Transverse colon (tissue), 4 donors: ENCODE measurements around the gene CYP4F22. TPM values are rescaled to one million over a fixed set of nuclear protein-coding genes. Genes with fewer than 3 reads are reported as not detected.

Source experiments
- DNase-seq: peaks from one replicate; pipeline ENCODE4 v3.0.0-alpha.2; 2019
- H3K27ac ChIP-seq, 4 donors: fragments of 200-600 bp; sonication (generic); 2 replicates each; pipeline ENCODE4 v1.5.1; 2016 to 2018; ENCODE audit warnings: inconsistent platforms in 4 of 4
- H3K27me3 ChIP-seq: fragments of 200-600 bp; sonication (generic); 2 replicates; pipeline ENCODE4 v1.5.1; 2017; ENCODE audit warnings: inconsistent platforms
- H3K36me3 ChIP-seq, 4 donors: fragments of 200-600 bp; sonication (generic); 2 replicates each; pipeline ENCODE4 v1.5.1; 2017 to 2019; ENCODE audit warnings: inconsistent platforms in 4 of 4
- H3K4me1 ChIP-seq, 4 donors: fragments of 200-600 bp; sonication (generic); 2 replicates each; pipeline ENCODE4 v1.5.1; 2017 to 2020; ENCODE audit warnings: inconsistent platforms in 4 of 4
- H3K4me3 ChIP-seq, 4 donors: fragments of 200-600 bp; sonication (generic); 1 replicate in 1 of 4; 2 replicates in 3 of 4; pipeline versions ENCODE4 v1.5.1 to v1.6.1; 2017 to 2019; ENCODE audit warnings: inconsistent platforms in 4 of 4
- H3K9me3 ChIP-seq, 2 donors: fragments of 200-600 bp; sonication (generic); 2 replicates each; pipeline ENCODE4 v1.5.1; 2017 to 2019; ENCODE audit warnings: inconsistent platforms in 2 of 2
- CTCF ChIP-seq, 5 experiments: fragments of 200-600 bp in 3 of 5; fragments of 450-650 bp in 2 of 5; sonication (generic) in 3 of 5; IDR thresholded peaks; 1 replicate in 2 of 5; 2 replicates in 3 of 5; pipeline ENCODE4 v1.5.1; 2016 to 2017; ENCODE audit warnings: antibody characterized with exemption in 5 of 5, inconsistent platforms in 3 of 5, mild to moderate bottlenecking in 2 of 5, moderate library complexity in 1 of 5
- EP300 ChIP-seq: sonication (generic); formaldehyde crosslinking; IDR thresholded peaks from one replicate; pipeline ENCODE4 v1.6.1; 2017; ENCODE audit warnings: antibody characterized with exemption, low read depth
- POLR2A ChIP-seq: fragments of 450-650 bp; IDR thresholded peaks from one replicate; pipeline ENCODE4 v1.6.1; 2016; ENCODE audit warnings: antibody characterized with exemption, mild to moderate bottlenecking, moderate library complexity
- POLR2AphosphoS5 ChIP-seq, 3 donors: sonication (generic); formaldehyde crosslinking; IDR thresholded peaks; one replicate each; pipeline ENCODE4 v1.6.1; 2016; ENCODE audit warnings: antibody characterized with exemption in 3 of 3
- WGBS, 2 donors: methylation state at CpG; one replicate each; pipeline ENCODE4 v1.1.5; 2018; ENCODE audit warnings: low coverage in 1 of 2; 5-methylcytosine and 5-hydroxymethylcytosine counted together
- in situ Hi-C, 4 donors: fragments of 200-750 bp; cut with MboI; loops; one replicate each; pipeline versions ENCODE4 v1.15.0 to v1.15.1; 2017; ENCODE audit warnings: low sequenced_read_pairs in 3 of 4, low pct_ligation_motif_present in 1 of 4, low pct_unique_long_range_greater_than_20kb in 1 of 4
- intact Hi-C: fragments of 100-400 bp; cut with DNase I; formaldehyde crosslinking; loops from one replicate; pipeline ENCODE4 v1.15.1; 2023; ENCODE audit warnings: low total_unique reads
- total RNA-seq, 4 donors: library from RNA; depleted of rRNA; stranded (reverse); fragments of >200 nt; gene quantifications; one replicate each; pipeline ENCODE4 v1.1.0, GENCODE V29; 2016

CYP4F22 gene
- total RNA-seq, 4 donors from 2014 or later = not detected

GRCh38 chr19:15564534-15565168 is 56.3 kb downstream of the CYP4F22 start:
- Histone ChIP-seq H3K27me3 (no peaks in the 10 kb centered on the region), H3K9me3 (no peaks in the 10 kb centered on the region), H3K4me1 (peaks cover 0 to 9% (median 0%) of the 10 kb centered on the region in 4 donors), H3K36me3 (no peaks in the 10 kb centered on the region), H3K27ac (no peak overlapping the region), H3K4me3 (no peak overlapping the region)
- 77 to 94% methylated on average over 3 to 7 of the region's 7 CpGs for WGBS, 2 donors
- intact Hi-C loops = loop anchor here (5.0 kb wide), 1 partner anchor 477 kb away; no protein-coding TSS in a partner anchor
- no peak for TF ChIP-seq CTCF (IDR thresholded peaks at IDR 0.05)
- in situ Hi-C loops = no loop called here
- no peak for DNase-seq

GRCh38 chr19:15570420-15570819 is 62.1 kb downstream of the CYP4F22 start:
- intact Hi-C loops (no loop called here), in situ Hi-C loops (no loop called here)
- peaks cover 5% of the 10 kb centered on the region for H3K27me3 ChIP-seq
- no peaks in the 10 kb centered on the region for H3K9me3 ChIP-seq
- DNase-seq = no peak
- 83 to 86% methylated on average over 3 of the region's 3 CpGs for WGBS, 2 donors
- no peak overlapping the region for H3K27ac ChIP-seq
- TF ChIP-seq POLR2AphosphoS5 (IDR thresholded peaks at IDR 0.05) (no peak), POLR2A (no peak), CTCF (IDR thresholded peaks at IDR 0.05) (no peak), EP300 (no peak)
- no peaks in the 10 kb centered on the region for H3K36me3 ChIP-seq
- H3K4me3 ChIP-seq = no peak overlapping the region
- no peaks in the 10 kb centered on the region for H3K4me1 ChIP-seq

GRCh38 chr19:15575406-15575805 is 67.1 kb downstream of the CYP4F22 start:
- no peak for DNase-seq
- Histone ChIP-seq H3K4me3 (no peak overlapping the region), H3K36me3 (no peaks in the 10 kb centered on the region), H3K9me3 (no peaks in the 10 kb centered on the region), H3K27ac (no peak overlapping the region), H3K4me1 (no peaks in the 10 kb centered on the region), H3K27me3 (peaks cover 5% of the 10 kb centered on the region)
- in situ Hi-C loops (no loop called here), intact Hi-C loops (no loop called here)
- WGBS, 2 donors = 81% methylated on average over 6 of the region's 6 CpGs; no CpG with 5 or more reads in 1 of the 2 donors
- no peak for TF ChIP-seq POLR2A
- no peak for TF ChIP-seq CTCF (IDR thresholded peaks at IDR 0.05)
- no peak for TF ChIP-seq POLR2AphosphoS5 (IDR thresholded peaks at IDR 0.05)
- TF ChIP-seq EP300 = no peak

GRCh38 chr19:15576526-15577156 is 68.3 kb downstream of the CYP4F22 start:
- no peak for TF ChIP-seq POLR2A
- TF ChIP-seq CTCF (IDR thresholded peaks at IDR 0.05) = no peak
- no peak for TF ChIP-seq POLR2AphosphoS5 (IDR thresholded peaks at IDR 0.05)
- TF ChIP-seq EP300 = no peak
- no peaks in the 10 kb centered on the region for H3K36me3 ChIP-seq
- no peak for DNase-seq
- H3K27ac ChIP-seq = no peak overlapping the region
- H3K27me3 ChIP-seq = peaks cover 5% of the 10 kb centered on the region
- in situ Hi-C loops (no loop called here), intact Hi-C loops (no loop called here)
- no peak overlapping the region for H3K4me3 ChIP-seq
- H3K9me3 ChIP-seq = no peaks in the 10 kb centered on the region
- H3K4me1 ChIP-seq = no peaks in the 10 kb centered on the region
- WGBS, 2 donors = 80% methylated on average over 12 of the region's 12 CpGs; no CpG with 5 or more reads in 1 of the 2 donors
